SU-DHL-6 (cell line): ENCODE measurements around the gene DDX10.

Experiments used
- EZH2phosphoT487 ChIP-seq: fragments of 200-600 bp; sonication (generic), shearing (Covaris generic); conservative IDR thresholded peaks from 2 replicates; pipeline ENCODE4 v1.6.1; 2018; ENCODE audit warnings: mild to moderate bottlenecking, antibody characterized with exemption, low read length, moderate library complexity, mixed read lengths
- TF ChIP-seq, protein P1 (sequence below): fragments of 200-600 bp; sonication (generic); IDR thresholded peaks from one replicate; pipeline ENCODE4 v1.5.1; 2017; ENCODE audit warnings: antibody characterized with exemption, mild to moderate bottlenecking, low read length, moderate library complexity; ENCODE audit not compliant: insufficient read depth, poor library complexity, severe bottlenecking

- TF ChIP-seq, protein P1, sequence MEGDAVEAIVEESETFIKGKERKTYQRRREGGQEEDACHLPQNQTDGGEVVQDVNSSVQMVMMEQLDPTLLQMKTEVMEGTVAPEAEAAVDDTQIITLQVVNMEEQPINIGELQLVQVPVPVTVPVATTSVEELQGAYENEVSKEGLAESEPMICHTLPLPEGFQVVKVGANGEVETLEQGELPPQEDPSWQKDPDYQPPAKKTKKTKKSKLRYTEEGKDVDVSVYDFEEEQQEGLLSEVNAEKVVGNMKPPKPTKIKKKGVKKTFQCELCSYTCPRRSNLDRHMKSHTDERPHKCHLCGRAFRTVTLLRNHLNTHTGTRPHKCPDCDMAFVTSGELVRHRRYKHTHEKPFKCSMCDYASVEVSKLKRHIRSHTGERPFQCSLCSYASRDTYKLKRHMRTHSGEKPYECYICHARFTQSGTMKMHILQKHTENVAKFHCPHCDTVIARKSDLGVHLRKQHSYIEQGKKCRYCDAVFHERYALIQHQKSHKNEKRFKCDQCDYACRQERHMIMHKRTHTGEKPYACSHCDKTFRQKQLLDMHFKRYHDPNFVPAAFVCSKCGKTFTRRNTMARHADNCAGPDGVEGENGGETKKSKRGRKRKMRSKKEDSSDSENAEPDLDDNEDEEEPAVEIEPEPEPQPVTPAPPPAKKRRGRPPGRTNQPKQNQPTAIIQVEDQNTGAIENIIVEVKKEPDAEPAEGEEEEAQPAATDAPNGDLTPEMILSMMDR: no peak
- TF ChIP-seq EZH2phosphoT487: no peak
These were observed 28.6 kb upstream of the DDX10 start for GRCh38 chr11:108636222-108636621.
